ENCODE results near the gene IQSEC1. TPM values are rescaled to one million over a fixed set of nuclear protein-coding genes. Genes with fewer than 3 reads are reported as not detected.

The IQSEC1 gene
- polyA plus RNA-seq, 3 donors, result 17.7 to 61.7 (median 30.3) TPM

- Histone ChIP-seq H2AFZ (ENCODE audit: insufficient read depth, low read depth, low read length, poor library complexity, severe bottlenecking) (no peak overlapping the region), H3K79me2 (ENCODE audit: insufficient read depth, low read length) (no peaks in the 10 kb centered on the region), H3K4me3 (replicated peaks in 1 of 3; ENCODE audit: low read depth in 2 of 3, low read length in 3 of 3) (no peak overlapping the region), H3K4me2 (replicated peaks; ENCODE audit: extremely low read depth, low read length, poor library complexity, severe bottlenecking) (no peak overlapping the region), H3K9me3 (replicated peaks in 1 of 2; ENCODE audit: control insufficient read depth in 1 of 2, insufficient read depth in 1 of 2, low read length in 2 of 2) (peaks cover 7 to 9% of the 10 kb centered on the region in 2 donors), H3K36me3 (replicated peaks in 1 of 2; ENCODE audit: control insufficient read depth in 1 of 2, insufficient read depth in 2 of 2, low read length in 2 of 2) (no peaks in the 10 kb centered on the region), H3K9ac (ENCODE audit: insufficient read depth, low read length, poor library complexity, severe bottlenecking) (no peak overlapping the region), H3K27ac (ENCODE audit: low read depth in 1 of 2, low read length in 2 of 2) (no peak overlapping the region), H3K4me1 (ENCODE audit: control insufficient read depth in 1 of 2, insufficient read depth in 2 of 2, low read length in 2 of 2) (peaks cover 40 to 50% of the 10 kb centered on the region in 2 donors), H4K20me1 (ENCODE audit: insufficient read depth, low read length) (peaks cover 5% of the 10 kb centered on the region), H3K27me3 (ENCODE audit: control insufficient read depth in 2 of 2, insufficient read depth in 2 of 2, low read length in 2 of 2) (peaks cover 15 to 33% of the 10 kb centered on the region in 2 donors)
- Mint-ChIP-seq H3K36me3 (peaks cover 7 to 11% of the 10 kb centered on the region in 2 donors), H3K9me3 (peaks cover 7 to 17% (median 11%) of the 10 kb centered on the region in 7 donors), H3K27ac (no peak overlapping the region), H3K27me3 (ENCODE audit: low read depth in 3 of 3) (peaks cover 24 to 49% (median 47%) of the 10 kb centered on the region in 3 donors), H3K4me1 (peaks cover 55% of the 10 kb centered on the region), H3K4me3 (peak overlapping the region in 1 of 2 donors; percentile 85)
- TF ChIP-seq, protein P1, sequence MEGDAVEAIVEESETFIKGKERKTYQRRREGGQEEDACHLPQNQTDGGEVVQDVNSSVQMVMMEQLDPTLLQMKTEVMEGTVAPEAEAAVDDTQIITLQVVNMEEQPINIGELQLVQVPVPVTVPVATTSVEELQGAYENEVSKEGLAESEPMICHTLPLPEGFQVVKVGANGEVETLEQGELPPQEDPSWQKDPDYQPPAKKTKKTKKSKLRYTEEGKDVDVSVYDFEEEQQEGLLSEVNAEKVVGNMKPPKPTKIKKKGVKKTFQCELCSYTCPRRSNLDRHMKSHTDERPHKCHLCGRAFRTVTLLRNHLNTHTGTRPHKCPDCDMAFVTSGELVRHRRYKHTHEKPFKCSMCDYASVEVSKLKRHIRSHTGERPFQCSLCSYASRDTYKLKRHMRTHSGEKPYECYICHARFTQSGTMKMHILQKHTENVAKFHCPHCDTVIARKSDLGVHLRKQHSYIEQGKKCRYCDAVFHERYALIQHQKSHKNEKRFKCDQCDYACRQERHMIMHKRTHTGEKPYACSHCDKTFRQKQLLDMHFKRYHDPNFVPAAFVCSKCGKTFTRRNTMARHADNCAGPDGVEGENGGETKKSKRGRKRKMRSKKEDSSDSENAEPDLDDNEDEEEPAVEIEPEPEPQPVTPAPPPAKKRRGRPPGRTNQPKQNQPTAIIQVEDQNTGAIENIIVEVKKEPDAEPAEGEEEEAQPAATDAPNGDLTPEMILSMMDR (IDR thresholded peaks at IDR 0.05), result no peak
- intact Hi-C loops (cut with micrococcal nuclease), result no loop called here
- no peak for DNase-seq
- WGBS (ENCODE audit: insufficient coverage), result 83% methylated on average over 13 of the region's 14 CpGs
Observed at GRCh38 chr3:13072239-13072599, 1.0 kb downstream of the IQSEC1 start.

DNA sequence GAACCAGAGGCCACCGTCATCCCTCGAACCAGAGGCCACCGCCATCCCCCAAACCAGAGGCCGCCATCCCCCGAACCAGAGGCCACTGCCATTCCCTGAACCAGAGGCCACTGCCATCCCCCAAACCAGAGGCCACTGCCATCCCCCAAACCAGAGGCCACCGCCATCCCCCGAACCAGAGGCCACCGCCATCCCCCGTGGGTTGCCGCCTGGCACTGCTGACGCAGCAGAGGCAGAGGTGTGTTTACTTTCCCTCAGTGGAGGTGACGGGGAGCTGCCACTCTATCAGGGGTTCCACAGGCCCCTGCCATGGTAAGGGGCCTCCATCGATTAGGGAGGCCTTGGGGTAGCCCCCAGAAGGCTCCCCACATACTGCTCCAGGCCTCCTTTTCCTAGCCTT lies 1.5 kb downstream of the IQSEC1 start:
- H3K4me3 ChIP-seq (replicated peaks in 1 of 3; ENCODE audit: low read depth in 2 of 3, low read length in 3 of 3), result no peak overlapping the region
- H3K4me3 Mint-ChIP-seq, result no peak overlapping the region
- no peak overlapping the region for H3K9ac ChIP-seq (ENCODE audit: insufficient read depth, low read length, poor library complexity, severe bottlenecking)
- TF ChIP-seq, protein P1 (IDR thresholded peaks at IDR 0.05), result no peak
- H3K36me3 ChIP-seq (replicated peaks in 1 of 2; ENCODE audit: control insufficient read depth in 1 of 2, insufficient read depth in 2 of 2, low read length in 2 of 2), result no peaks in the 10 kb centered on the region
- intact Hi-C loops (cut with micrococcal nuclease), result no loop called here
- 76% methylated on average over 11 of the region's 13 CpGs for WGBS (ENCODE audit: insufficient coverage)
- peaks cover 7 to 9% of the 10 kb centered on the region in 2 donors for H3K9me3 ChIP-seq (replicated peaks in 1 of 2; ENCODE audit: control insufficient read depth in 1 of 2, insufficient read depth in 1 of 2, low read length in 2 of 2)
- peaks cover 15 to 33% of the 10 kb centered on the region in 2 donors for H3K27me3 ChIP-seq (ENCODE audit: control insufficient read depth in 2 of 2, insufficient read depth in 2 of 2, low read length in 2 of 2)
- H3K27ac Mint-ChIP-seq, result peak overlapping the region in 1 of 7 donors; percentile 42
- H3K27me3 Mint-ChIP-seq (ENCODE audit: low read depth in 3 of 3), result peaks cover 24 to 47% (median 45%) of the 10 kb centered on the region in 3 donors
- peaks cover 7 to 11% of the 10 kb centered on the region in 2 donors for H3K36me3 Mint-ChIP-seq
- DNase-seq, result no peak
- peaks cover 7 to 17% (median 11%) of the 10 kb centered on the region in 7 donors for H3K9me3 Mint-ChIP-seq
- no peaks in the 10 kb centered on the region for H3K79me2 ChIP-seq (ENCODE audit: insufficient read depth, low read length)
- peaks cover 40 to 50% of the 10 kb centered on the region in 2 donors for H3K4me1 ChIP-seq (ENCODE audit: control insufficient read depth in 1 of 2, insufficient read depth in 2 of 2, low read length in 2 of 2)
- H2AFZ ChIP-seq (ENCODE audit: insufficient read depth, low read depth, low read length, poor library complexity, severe bottlenecking), result no peak overlapping the region
- H4K20me1 ChIP-seq (ENCODE audit: insufficient read depth, low read length), result peaks cover 5% of the 10 kb centered on the region
- no peak overlapping the region for H3K4me2 ChIP-seq (replicated peaks; ENCODE audit: extremely low read depth, low read length, poor library complexity, severe bottlenecking)
- no peak overlapping the region for H3K27ac ChIP-seq (ENCODE audit: low read depth in 1 of 2, low read length in 2 of 2)
- peaks cover 55% of the 10 kb centered on the region for H3K4me1 Mint-ChIP-seq
